Retinal pigment epithelial cell (primary cell): ENCODE measurements around the gene PRKN.

Experiments
- DNase-seq: peaks from one replicate; pipeline ENCODE4 v3.0.0-alpha.2; 2010; ENCODE audit warnings: low read depth
- H3K4me3 ChIP-seq: 2 replicates; pipeline ENCODE4 v1.5.1; 2011; ENCODE audit warnings: mild to moderate bottlenecking, low read length, control low read depth, moderate library complexity
- CTCF ChIP-seq: conservative IDR thresholded peaks from 2 replicates; pipeline ENCODE4 v1.5.1; 2011; ENCODE audit warnings: low read depth, low read length, control low read depth, inconsistent platforms

PRKN gene

GRCh38 chr6:161590961-161591627 is 1136.5 kb downstream of the PRKN start:
- DNase-seq: no peak
- no peak overlapping the region for H3K4me3 ChIP-seq
- no peak for TF ChIP-seq CTCF

- no peak for TF ChIP-seq CTCF
- no peak overlapping the region for H3K4me3 ChIP-seq
- DNase-seq: no peak
These were observed 1140.7 kb downstream of the PRKN start for GRCh38 chr6:161586887-161587286.

- H3K4me3 ChIP-seq: no peak overlapping the region
- DNase-seq: no peak
- TF ChIP-seq CTCF: no peak
These were observed 1142.8 kb downstream of the PRKN start for GRCh38 chr6:161584621-161585340.

GRCh38 chr6:161584051-161584450 is 1143.5 kb downstream of the PRKN start:
- DNase-seq: no peak
- no peak for TF ChIP-seq CTCF
- no peak overlapping the region for H3K4me3 ChIP-seq

GRCh38 chr6:161583584-161583983 is 1144.0 kb downstream of the PRKN start:
- DNase-seq: no peak
- H3K4me3 ChIP-seq: no peak overlapping the region
- no peak for TF ChIP-seq CTCF

DNA sequence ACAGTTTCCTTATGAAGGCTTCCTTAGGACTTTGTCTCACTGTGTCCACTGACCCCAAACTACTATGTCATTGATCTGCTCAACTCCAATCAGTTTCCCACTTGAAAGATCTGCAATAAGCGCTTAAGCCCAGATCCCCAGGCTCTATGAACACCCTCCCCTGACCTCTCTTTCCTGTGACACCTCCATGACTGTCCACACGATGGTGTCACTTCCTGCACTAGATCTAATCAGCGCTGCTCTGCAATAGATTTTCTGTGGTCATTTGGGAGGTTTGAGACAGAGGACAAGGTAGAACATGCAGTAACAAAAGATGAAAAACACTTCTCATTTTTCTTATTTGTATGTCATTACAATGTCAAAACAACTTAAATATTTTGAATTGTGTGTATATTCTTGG is 1149.1 kb downstream of the PRKN start:
- no peak for TF ChIP-seq CTCF
- H3K4me3 ChIP-seq: no peak overlapping the region
- DNase-seq: no peak
